GM10847 (cell line): ENCODE measurements around the gene WSB2.

ENCODE experiments used
- POLR2A ChIP-seq: IDR thresholded peaks from 2 replicates; pipeline ENCODE4 v1.6.1; 2011; ENCODE audit not compliant: insufficient read length; ENCODE audit errors: extremely low read depth

Gene WSB2

GRCh38 chr12:118061011-118061872 is at the start of gene WSB2:
WSB2 (minus strand) TSS chr12:118061179; CDS start chr12:118061048, 131 bp downstream.
- TF ChIP-seq POLR2A = no peak

DNA sequence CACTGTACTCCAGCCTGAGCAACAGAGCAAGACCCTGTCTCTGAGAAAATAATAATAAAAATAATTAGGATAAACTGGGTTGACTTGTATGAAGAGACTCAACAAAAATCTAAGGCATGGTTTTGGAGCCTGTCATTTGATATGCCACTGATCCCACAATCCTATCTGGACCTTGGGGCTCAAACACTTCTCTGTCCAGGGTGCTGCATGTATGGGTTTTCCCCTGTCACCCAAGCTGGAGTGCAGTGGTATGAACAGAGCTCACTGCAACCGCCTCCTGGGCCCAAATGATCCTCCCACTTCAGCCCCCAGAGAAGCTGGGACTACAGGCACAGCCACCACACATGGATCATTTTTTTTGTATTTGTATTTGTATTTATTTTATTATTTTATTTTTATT is 48.1 kb upstream of the WSB2 start:
- TF ChIP-seq POLR2A = no peak

DNA sequence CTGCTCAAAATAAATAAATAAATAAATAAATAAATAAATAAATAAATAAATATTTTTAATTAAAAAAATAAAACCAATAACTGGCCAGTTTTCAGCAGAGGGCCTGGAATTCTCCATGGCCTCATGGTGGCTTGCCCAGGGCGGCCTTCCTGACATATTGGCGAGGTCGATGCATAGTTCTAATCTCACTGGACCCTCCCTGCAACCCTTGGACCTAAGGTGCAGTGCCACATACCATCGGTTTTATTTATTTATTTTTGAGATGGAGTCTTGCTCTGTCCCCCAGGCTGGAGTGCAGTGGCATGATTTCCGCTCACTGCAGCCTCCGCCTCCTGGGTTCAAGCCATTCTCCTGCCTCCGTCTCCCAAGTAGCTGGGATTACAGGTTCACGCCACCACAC is 46.7 kb upstream of the WSB2 start:
- no peak for TF ChIP-seq POLR2A

DNA sequence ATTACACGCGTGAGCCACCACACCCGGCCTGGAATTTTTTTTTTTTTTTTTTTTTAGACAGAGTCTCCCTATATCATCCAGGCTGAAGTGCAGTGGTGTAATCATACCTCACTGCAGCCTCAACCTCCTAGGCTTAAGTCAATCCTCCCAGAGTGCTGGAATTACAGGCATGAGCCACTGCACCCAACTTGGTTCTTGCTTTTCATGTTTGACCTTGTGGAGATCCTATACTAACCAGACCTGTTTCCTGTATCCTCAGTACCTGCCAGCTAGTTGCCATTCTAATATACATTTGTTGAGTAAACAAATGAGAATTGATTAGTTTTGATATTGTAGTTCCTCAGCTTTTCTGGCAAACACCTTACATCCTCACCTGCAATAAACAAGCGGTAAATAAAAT is 46.0 kb upstream of the WSB2 start:
- TF ChIP-seq POLR2A = no peak

DNA sequence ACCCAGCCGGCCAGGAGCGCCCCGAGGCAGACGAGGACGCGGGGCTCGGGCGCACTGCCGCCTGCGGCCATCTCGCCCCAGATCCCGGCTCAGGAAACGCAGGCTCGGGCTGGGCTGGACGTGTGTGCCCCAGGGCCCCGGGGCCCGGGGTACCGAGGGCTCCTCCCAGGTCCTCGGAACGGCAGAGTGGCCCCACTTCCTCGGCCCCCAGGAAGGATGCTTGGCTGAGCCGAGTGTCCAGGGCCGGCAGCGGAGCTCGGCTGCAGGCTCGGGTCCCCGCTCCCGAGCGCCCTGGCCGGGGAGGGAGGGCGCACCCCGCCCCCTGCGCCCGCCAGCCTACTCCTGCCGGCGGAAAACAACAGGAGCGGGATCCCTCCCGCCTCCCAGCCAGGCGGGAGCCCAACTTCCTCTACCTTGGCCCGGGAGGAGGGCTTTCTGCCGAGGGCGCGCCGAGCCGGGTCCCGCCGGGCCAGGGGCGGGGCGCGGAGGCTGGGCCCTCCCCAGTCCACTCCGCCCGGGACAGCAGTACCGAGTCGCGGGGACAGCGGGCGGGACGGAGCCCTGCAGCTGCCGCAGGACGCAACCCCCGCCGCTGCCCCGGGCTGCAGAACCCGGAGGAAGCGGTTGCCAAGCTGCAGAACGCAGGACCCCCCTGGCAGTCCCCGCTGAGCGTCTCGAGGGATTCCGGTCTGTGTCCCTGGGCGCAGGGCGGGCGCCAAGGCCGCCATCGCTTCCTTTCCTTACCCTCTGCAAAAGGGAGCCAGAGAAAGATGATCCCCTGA is 42.8 kb upstream of the WSB2 start, which contains the start of gene VSIG10:
VSIG10 (minus strand) TSS at position 411 of the 782 bp plus-strand sequence; CDS start at position 71, 340 bp downstream.
- no peak for TF ChIP-seq POLR2A

GRCh38 chr12:118103201-118103600 is 42.2 kb upstream of the WSB2 start:
- TF ChIP-seq POLR2A = no peak

DNA sequence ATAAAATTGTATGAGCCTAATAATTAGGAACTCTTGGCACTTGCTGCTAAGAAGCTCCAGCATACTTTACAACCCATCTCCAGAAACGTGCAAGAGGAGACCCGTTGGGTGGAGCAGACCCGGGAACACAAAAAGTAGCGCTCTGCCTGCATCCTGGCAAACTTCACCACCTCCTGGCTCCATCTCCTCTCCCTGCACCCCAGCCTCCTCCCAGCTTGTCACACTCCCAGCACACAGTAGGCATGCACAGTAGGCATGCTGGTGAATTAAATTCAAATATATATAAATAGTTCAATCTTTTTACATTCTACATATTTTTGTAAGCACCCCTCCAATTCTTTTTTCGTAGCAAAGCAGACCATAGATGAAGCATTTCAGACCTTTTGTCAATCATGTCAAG is 41.6 kb upstream of the WSB2 start:
- TF ChIP-seq POLR2A = no peak

DNA sequence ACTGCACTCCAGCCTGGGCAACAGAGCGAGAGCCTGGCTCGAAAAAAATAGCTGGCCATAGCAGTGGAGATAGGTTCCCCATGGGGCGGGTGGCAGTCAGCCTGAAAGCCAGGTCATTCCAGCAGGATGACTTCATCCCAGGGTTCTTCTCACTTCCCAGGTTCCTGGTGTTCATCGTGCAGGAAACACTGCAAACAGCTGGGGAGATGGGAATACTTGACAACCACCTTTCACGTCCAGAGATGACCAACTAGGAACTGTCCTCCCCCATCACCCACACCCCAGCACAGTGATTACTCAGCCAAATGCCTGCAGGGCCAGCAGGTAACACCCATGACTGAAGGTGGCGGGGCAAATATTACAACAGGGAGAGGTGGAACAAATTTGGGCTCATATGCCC is 41.1 kb upstream of the WSB2 start:
- TF ChIP-seq POLR2A = no peak

- TF ChIP-seq POLR2A = no peak
Observed at GRCh38 chr12:118101051-118101450, 40.1 kb upstream of the WSB2 start.

GRCh38 chr12:118098911-118099671 is 38.1 kb upstream of the WSB2 start:
- TF ChIP-seq POLR2A = no peak

DNA sequence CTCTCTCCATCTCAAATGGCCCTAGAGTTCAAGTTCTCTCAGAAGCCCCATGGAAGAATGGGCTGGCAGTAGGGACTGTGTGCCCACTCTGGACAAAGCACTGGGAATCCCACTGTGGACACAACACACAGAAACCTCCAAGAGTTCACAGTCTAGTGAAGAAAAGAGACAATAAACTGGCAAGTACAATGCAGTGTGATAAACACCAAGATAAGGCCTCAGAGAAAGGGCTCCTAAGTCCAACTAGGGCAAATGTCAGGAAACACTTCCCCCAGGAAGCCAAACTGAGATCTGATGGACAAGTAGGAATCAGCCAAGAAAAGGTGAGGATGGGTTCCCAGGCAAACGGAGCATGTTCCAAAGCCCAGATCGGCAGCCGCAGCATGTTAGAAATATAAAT is 37.4 kb upstream of the WSB2 start:
- no peak for TF ChIP-seq POLR2A

- TF ChIP-seq POLR2A = no peak
Observed at GRCh38 chr12:118094039-118094438, 33.1 kb upstream of the WSB2 start.

- TF ChIP-seq POLR2A = no peak
Observed at GRCh38 chr12:118089782-118090181, 28.8 kb upstream of the WSB2 start.

DNA sequence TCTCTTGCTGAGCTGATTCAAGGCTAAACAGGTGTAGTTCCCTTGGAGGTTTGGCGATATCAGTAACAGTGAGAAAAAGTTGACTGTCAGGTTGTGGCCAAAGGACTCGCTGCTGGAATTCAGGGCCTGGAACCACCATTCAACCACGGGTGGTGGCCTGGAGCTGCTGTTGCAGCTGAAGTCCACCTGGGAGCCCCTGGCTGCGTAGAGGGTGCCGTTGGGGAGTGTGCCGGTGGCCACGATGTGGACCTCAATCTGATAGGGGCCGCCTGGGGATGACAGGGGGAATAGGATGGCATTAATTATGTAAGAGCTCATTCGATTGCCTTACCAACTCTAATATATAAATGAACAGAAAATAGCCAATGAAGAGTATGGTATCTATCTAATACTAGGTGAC is 21.2 kb upstream of the WSB2 start:
- no peak for TF ChIP-seq POLR2A

- no peak for TF ChIP-seq POLR2A
Observed at GRCh38 chr12:118073768-118074167, 12.8 kb upstream of the WSB2 start.
